Fibroblast of lung (primary cell): ENCODE data around the gene ICAM2.

Experiments used
- EZH2 ChIP-seq: IDR thresholded peaks from 2 replicates; pipeline ENCODE4 v1.5.1; 2012; ENCODE audit warnings: low read length, control low read depth, mild to moderate bottlenecking; ENCODE audit errors: missing control alignments
- TF ChIP-seq, protein P1 (sequence below), 2 donors: IDR thresholded peaks in 1 of 2; conservative IDR thresholded peaks in 1 of 2; 1 replicate in 1 of 2; 2 replicates in 1 of 2; pipeline ENCODE4 v1.5.1; 2011 to 2012; ENCODE audit warnings: low read length in 2 of 2, control low read depth in 1 of 2, inconsistent platforms in 1 of 2, low read depth in 1 of 2, mild to moderate bottlenecking in 1 of 2

DNA sequence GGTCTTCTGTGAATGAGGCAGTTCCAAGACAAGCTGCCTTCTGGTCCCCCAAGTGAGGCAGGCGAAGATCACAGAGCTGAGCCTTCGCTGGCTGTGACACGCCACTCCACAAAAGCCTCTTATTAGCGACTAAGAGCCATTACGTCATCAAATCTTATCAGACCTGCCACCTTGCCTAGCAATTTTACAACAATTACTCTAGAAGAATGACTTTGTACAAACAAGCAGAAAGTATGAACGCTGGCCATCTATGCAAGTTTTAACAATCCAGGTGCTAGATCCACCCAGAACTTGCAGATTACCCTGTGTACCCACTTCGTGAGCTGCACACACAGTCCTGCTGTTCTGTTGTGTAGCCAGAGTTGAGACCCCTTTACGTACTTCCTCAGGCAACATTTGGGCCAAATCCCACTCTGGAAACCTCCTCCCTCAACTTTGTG is 3.8 kb upstream of the ICAM2 start:
- TF ChIP-seq, protein P1, sequence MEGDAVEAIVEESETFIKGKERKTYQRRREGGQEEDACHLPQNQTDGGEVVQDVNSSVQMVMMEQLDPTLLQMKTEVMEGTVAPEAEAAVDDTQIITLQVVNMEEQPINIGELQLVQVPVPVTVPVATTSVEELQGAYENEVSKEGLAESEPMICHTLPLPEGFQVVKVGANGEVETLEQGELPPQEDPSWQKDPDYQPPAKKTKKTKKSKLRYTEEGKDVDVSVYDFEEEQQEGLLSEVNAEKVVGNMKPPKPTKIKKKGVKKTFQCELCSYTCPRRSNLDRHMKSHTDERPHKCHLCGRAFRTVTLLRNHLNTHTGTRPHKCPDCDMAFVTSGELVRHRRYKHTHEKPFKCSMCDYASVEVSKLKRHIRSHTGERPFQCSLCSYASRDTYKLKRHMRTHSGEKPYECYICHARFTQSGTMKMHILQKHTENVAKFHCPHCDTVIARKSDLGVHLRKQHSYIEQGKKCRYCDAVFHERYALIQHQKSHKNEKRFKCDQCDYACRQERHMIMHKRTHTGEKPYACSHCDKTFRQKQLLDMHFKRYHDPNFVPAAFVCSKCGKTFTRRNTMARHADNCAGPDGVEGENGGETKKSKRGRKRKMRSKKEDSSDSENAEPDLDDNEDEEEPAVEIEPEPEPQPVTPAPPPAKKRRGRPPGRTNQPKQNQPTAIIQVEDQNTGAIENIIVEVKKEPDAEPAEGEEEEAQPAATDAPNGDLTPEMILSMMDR (conservative IDR thresholded peaks at IDR 0.05 in 1 of 2, IDR thresholded peaks at IDR 0.05 in 1 of 2; ENCODE audit: low read depth in 1 of 2, low read length in 2 of 2) = no peak
- TF ChIP-seq EZH2 = no peak
